DND-41 (cell line): Measurements from ENCODE around the gene GRAPL.
"Not testable (repeated sequence)": the region's sequence is repeated elsewhere in the genome, so short reads cannot be mapped to it uniquely, and the experiment has no call there.

Experiments
- ATAC-seq: fragments of 200-7000 bp; cut with Tn5 transposase; 3 replicates; pipeline ENCODE4 v1.9.1; 2021; ENCODE audit warnings: low read depth; ENCODE audit not compliant: insufficient read depth
- DNase-seq: peaks from one replicate; pipeline ENCODE4 v3.0.0-alpha.2; 2020
- H2AFZ ChIP-seq: 2 replicates; pipeline ENCODE4 v1.6.0; 2012; ENCODE audit warnings: low read depth, low read length
- H3K27ac ChIP-seq: 2 replicates; pipeline ENCODE4 v1.5.1; 2012; ENCODE audit warnings: low read length, inconsistent platforms
- H3K27me3 ChIP-seq: fragments of 200-600 bp; sonication (generic); 2 replicates; pipeline ENCODE4 v1.6.0; 2012; ENCODE audit warnings: low read length, mild to moderate bottlenecking, inconsistent platforms; ENCODE audit not compliant: insufficient read depth, poor library complexity
- H3K36me3 ChIP-seq: 2 replicates; pipeline ENCODE4 v1.5.1; 2012; ENCODE audit warnings: low read length, inconsistent platforms; ENCODE audit not compliant: insufficient read depth
- H3K4me1 ChIP-seq: 2 replicates; pipeline ENCODE4 v1.5.1; 2012; ENCODE audit warnings: mild to moderate bottlenecking, low read length; ENCODE audit not compliant: insufficient read depth
- H3K4me2 ChIP-seq: 2 replicates; pipeline ENCODE4 v1.6.0; 2012; ENCODE audit warnings: mild to moderate bottlenecking, moderate library complexity, low read length, inconsistent platforms; ENCODE audit not compliant: insufficient read depth
- H3K4me3 ChIP-seq, 2 experiments: fragments of 200-600 bp in 1 of 2; shearing (Covaris generic) in 1 of 2; 2 replicates each; pipeline ENCODE4 v1.5.1; 2012 to 2016; ENCODE audit warnings: inconsistent platforms in 2 of 2, low read length in 2 of 2, mild to moderate bottlenecking in 2 of 2, low read depth in 1 of 2, moderate library complexity in 1 of 2
- H3K79me2 ChIP-seq: 2 replicates; pipeline ENCODE4 v1.6.0; 2012; ENCODE audit warnings: low read length, inconsistent platforms; ENCODE audit not compliant: insufficient read depth
- H3K9ac ChIP-seq: 2 replicates; pipeline ENCODE4 v1.6.0; 2012; ENCODE audit warnings: low read depth, mild to moderate bottlenecking, inconsistent platforms, low read length, moderate library complexity
- H3K9me3 ChIP-seq: 2 replicates; pipeline ENCODE4 v1.5.1; 2012; ENCODE audit warnings: low read length, moderate library complexity, mild to moderate bottlenecking, inconsistent platforms; ENCODE audit not compliant: insufficient read depth, severe bottlenecking
- H4K20me1 ChIP-seq: 2 replicates; pipeline ENCODE4 v1.6.0; 2012; ENCODE audit warnings: low read length; ENCODE audit not compliant: insufficient read depth

The GRAPL gene

GRCh38 chr17:19189781-19190405 is 62.5 kb downstream of the GRAPL start:
- H3K4me3 ChIP-seq, H3K4me2 ChIP-seq, H3K27me3 ChIP-seq, H3K27ac ChIP-seq, H3K79me2 ChIP-seq, H3K4me1 ChIP-seq, H3K36me3 ChIP-seq, H3K9ac ChIP-seq, ATAC-seq, H4K20me1 ChIP-seq, H3K9me3 ChIP-seq, DNase-seq, H2AFZ ChIP-seq: not testable (repeated sequence)

- not testable (repeated sequence) for H3K4me3 ChIP-seq, H3K9me3 ChIP-seq, H4K20me1 ChIP-seq, H3K27me3 ChIP-seq, H2AFZ ChIP-seq, H3K4me1 ChIP-seq, DNase-seq, H3K27ac ChIP-seq, H3K9ac ChIP-seq, H3K36me3 ChIP-seq, H3K79me2 ChIP-seq, H3K4me2 ChIP-seq
- peak; percentile 98 for ATAC-seq
Measured at GRCh38 chr17:19196382-19197204, 69.2 kb downstream of the GRAPL start.

- H3K4me1 ChIP-seq, H2AFZ ChIP-seq, H3K27me3 ChIP-seq, DNase-seq, H3K4me2 ChIP-seq, H3K9me3 ChIP-seq, H3K36me3 ChIP-seq, H3K4me3 ChIP-seq, H3K79me2 ChIP-seq, H3K9ac ChIP-seq, H4K20me1 ChIP-seq, H3K27ac ChIP-seq: not testable (repeated sequence)
- ATAC-seq = peak; percentile 100
Measured at GRCh38 chr17:19202448-19202847, 75.1 kb downstream of the GRAPL start.

GRCh38 chr17:19203429-19203828 is 76.0 kb downstream of the GRAPL start:
- not testable (repeated sequence) for H3K79me2 ChIP-seq, ATAC-seq, H3K4me2 ChIP-seq, H3K9me3 ChIP-seq, H3K4me1 ChIP-seq, H3K36me3 ChIP-seq, H3K9ac ChIP-seq, H2AFZ ChIP-seq, H3K4me3 ChIP-seq, H3K27me3 ChIP-seq, H4K20me1 ChIP-seq, DNase-seq, H3K27ac ChIP-seq
